HCT116 (cell line): Measurements from ENCODE around the gene SERPING1. TPM values are rescaled to one million over a fixed set of nuclear protein-coding genes. Genes with fewer than 3 reads are reported as not detected.

Experiments used
- microRNA counts: library from miRNA; unstranded; fragments of <30 nt; microRNA quantifications from one replicate; lab custom pipeline; 2015
- microRNA-seq: library from miRNA; unstranded; fragments of <30 nt; microRNA quantifications from one replicate; pipeline ENCODE4, GENCODE V29; 2016; ENCODE audit warnings: borderline number of aligned reads
- total RNA-seq: library from RNA; stranded (reverse); gene quantifications from one replicate; pipeline ENCODE4 v1.2.1, GENCODE V29; 2021; ENCODE audit not compliant: unreplicated experiment

Gene SERPING1
- total RNA-seq, 1 experiment from 2014 or later: 3.4 TPM

MicroRNAs encoded within 50 kb of the gene (microRNA counts, 767-probe panel; counts per million panel counts)
- microRNA hsa-miR-130a-3p (lab: Ali Mortazavi, UCI): 17,889 counts per million, percentile 29 among the panel's probes with 10 or more counts

Small RNA genes within 50 kb of the gene (microRNA-seq; reads per million reads assigned to microRNA genes)
- 4,717 reads per million, percentile 91 among the genes with 10 or more reads in this experiment for gene MIR130A

Other genes with a start within 250 kb of the SERPING1 start
- gene PRG3, start 216.5 kb upstream of the SERPING1 start, total RNA-seq: not detected
- gene PRG2, start 207.0 kb upstream of the SERPING1 start, total RNA-seq: 0.81 TPM
- gene SLC43A3, start 170.6 kb upstream of the SERPING1 start, total RNA-seq: 36.9 TPM
- gene RTN4RL2, start 137.2 kb upstream of the SERPING1 start, total RNA-seq: 24.0 TPM
- gene SLC43A1, start 82.0 kb upstream of the SERPING1 start, total RNA-seq: 11.8 TPM
- 65.6 TPM for gene TIMM10, start 66.9 kb upstream of the SERPING1 start, total RNA-seq
- gene SMTNL1, start 60.1 kb upstream of the SERPING1 start, total RNA-seq: not detected
- 24.8 TPM for gene UBE2L6, start 30.0 kb upstream of the SERPING1 start, total RNA-seq
- 0.32 TPM for gene YPEL4, start 52.2 kb downstream of the SERPING1 start, total RNA-seq
- gene CLP1, start 60.1 kb downstream of the SERPING1 start, total RNA-seq: 17.7 TPM
- 64.1 TPM for gene ZDHHC5, start 70.4 kb downstream of the SERPING1 start, total RNA-seq
- gene MED19, start 114.5 kb downstream of the SERPING1 start, total RNA-seq: 18.0 TPM
- gene TMX2, start 114.9 kb downstream of the SERPING1 start, total RNA-seq: 93.9 TPM
- gene SELENOH, start 143.8 kb downstream of the SERPING1 start, total RNA-seq: 194 TPM
- gene BTBD18, start 154.1 kb downstream of the SERPING1 start, total RNA-seq: not detected
- gene CTNND1, start 164.1 kb downstream of the SERPING1 start, total RNA-seq: 157 TPM